CD14-positive monocyte (primary cell): ENCODE results near the gene PCED1B. TPM values are rescaled to one million over a fixed set of nuclear protein-coding genes. Genes with fewer than 3 reads are reported as not detected.

ENCODE experiments used
- DNase-seq, 3 donors: peaks; one replicate each; pipeline ENCODE4 v3.0.0-alpha.2; 2011 to 2022
- H2AFZ ChIP-seq: 2 replicates; pipeline ENCODE4 v1.6.0; 2012; ENCODE audit warnings: mild to moderate bottlenecking, low read depth, low read length, inconsistent platforms; ENCODE audit not compliant: insufficient read depth, poor library complexity, severe bottlenecking
- H3K27ac ChIP-seq, 2 donors: 1 replicate in 1 of 2; 2 replicates in 1 of 2; pipeline ENCODE4 v1.5.1; 2012 to 2013; ENCODE audit warnings: low read length in 2 of 2, control low read depth in 1 of 2, inconsistent platforms in 1 of 2, low read depth in 1 of 2, mild to moderate bottlenecking in 1 of 2
- H3K27me3 ChIP-seq, 2 donors: one replicate each; pipeline versions ENCODE4 v1.6.0 to v1.6.1; 2011 to 2013; ENCODE audit warnings: low read length in 2 of 2; ENCODE audit not compliant: control insufficient read depth in 2 of 2, insufficient read depth in 2 of 2
- H3K36me3 ChIP-seq, 2 donors: replicated peaks in 1 of 2; 1 replicate in 1 of 2; 2 replicates in 1 of 2; pipeline versions ENCODE4 v1.5.1 to v1.6.1; 2012 to 2013; ENCODE audit warnings: low read length in 2 of 2, control low read depth in 1 of 2, inconsistent platforms in 1 of 2, mild to moderate bottlenecking in 1 of 2; ENCODE audit not compliant: insufficient read depth in 2 of 2, control insufficient read depth in 1 of 2
- H3K4me1 ChIP-seq, 2 donors: 1 replicate in 1 of 2; 2 replicates in 1 of 2; pipeline versions ENCODE4 v1.5.1 to v1.6.1; 2012 to 2013; ENCODE audit warnings: low read length in 2 of 2, control low read depth in 1 of 2, inconsistent platforms in 1 of 2, mild to moderate bottlenecking in 1 of 2, moderate library complexity in 1 of 2; ENCODE audit not compliant: insufficient read depth in 2 of 2, control insufficient read depth in 1 of 2
- H3K4me2 ChIP-seq: replicated peaks from 2 replicates; pipeline ENCODE3; 2012; ENCODE audit warnings: low read length, moderate library complexity, mild to moderate bottlenecking; ENCODE audit not compliant: poor library complexity, severe bottlenecking; ENCODE audit errors: extremely low read depth
- H3K4me3 ChIP-seq, 3 experiments: fragments of 200-600 bp in 1 of 3; sonication (generic) in 1 of 3; replicated peaks in 1 of 3; 1 replicate in 2 of 3; 2 replicates in 1 of 3; pipeline ENCODE4 v1.5.1; 2011 to 2013; ENCODE audit warnings: low read length in 3 of 3, mild to moderate bottlenecking in 3 of 3, control low read depth in 2 of 3, low read depth in 2 of 3, inconsistent platforms in 1 of 3, moderate library complexity in 1 of 3
- H3K79me2 ChIP-seq: 2 replicates; pipeline ENCODE4 v1.6.0; 2012; ENCODE audit warnings: mild to moderate bottlenecking, control low read depth, inconsistent platforms, low read length, moderate library complexity; ENCODE audit not compliant: insufficient read depth
- H3K9ac ChIP-seq: 2 replicates; pipeline ENCODE4 v1.6.0; 2017; ENCODE audit warnings: low read length, mild to moderate bottlenecking; ENCODE audit not compliant: insufficient read depth, poor library complexity, severe bottlenecking
- H3K9me3 ChIP-seq, 2 donors: replicated peaks in 1 of 2; 1 replicate in 1 of 2; 2 replicates in 1 of 2; pipeline versions ENCODE4 v1.5.1 to v1.6.1; 2012 to 2013; ENCODE audit warnings: low read length in 2 of 2, control low read depth in 1 of 2; ENCODE audit not compliant: control insufficient read depth in 1 of 2, insufficient read depth in 1 of 2
- H4K20me1 ChIP-seq: 2 replicates; pipeline ENCODE4 v1.6.0; 2012; ENCODE audit warnings: mild to moderate bottlenecking, low read length, control low read depth, moderate library complexity; ENCODE audit not compliant: insufficient read depth
- H3K27ac Mint-ChIP-seq, 7 donors: one replicate each; pipeline ENCODE4 v1.8.0; 2020; ENCODE audit warnings: mild to moderate bottlenecking in 7 of 7, mixed read lengths in 7 of 7, moderate library complexity in 6 of 7, inconsistent platforms in 2 of 7
- H3K27me3 Mint-ChIP-seq, 3 donors: one replicate each; pipeline ENCODE4 v1.8.0; 2021 to 2022; ENCODE audit warnings: low read depth in 3 of 3, mild to moderate bottlenecking in 3 of 3, mixed read lengths in 3 of 3, moderate library complexity in 3 of 3, inconsistent platforms in 1 of 3
- H3K36me3 Mint-ChIP-seq, 2 donors: one replicate each; pipeline ENCODE4 v1.8.0; 2020; ENCODE audit warnings: mixed read lengths in 2 of 2, inconsistent platforms in 1 of 2, mild to moderate bottlenecking in 1 of 2
- H3K4me1 Mint-ChIP-seq: one replicate; pipeline ENCODE4 v1.8.0; 2020; ENCODE audit warnings: mild to moderate bottlenecking, mixed read lengths
- H3K4me3 Mint-ChIP-seq, 2 donors: one replicate each; pipeline ENCODE4 v1.8.0; 2020; ENCODE audit warnings: mild to moderate bottlenecking in 2 of 2, mixed read lengths in 2 of 2, moderate library complexity in 1 of 2
- H3K9me3 Mint-ChIP-seq, 7 donors: one replicate each; pipeline ENCODE4 v1.8.0; 2020 to 2022; ENCODE audit warnings: mixed read lengths in 7 of 7, mild to moderate bottlenecking in 6 of 7, moderate library complexity in 6 of 7, inconsistent platforms in 2 of 7
- WGBS: methylation state at CpG from one replicate; pipeline ENCODE4 v1.1.5; 2013; ENCODE audit warnings: missing lambda C conversion rate; ENCODE audit not compliant: insufficient coverage; 5-methylcytosine and 5-hydroxymethylcytosine counted together
- intact Hi-C, 2 donors: fragments of 100-400 bp; cut with micrococcal nuclease; formaldehyde crosslinking; loops; one replicate each; pipeline versions ENCODE4 v1.15.0 to v1.15.1; 2023
- polyA plus RNA-seq, 3 donors: library from polyadenylated mRNA; depleted of rRNA in 1 of 3; unstranded in 2 of 3; stranded (reverse) in 1 of 3; fragments of 300-500 nt in 2 of 3; fragments of >200 nt in 1 of 3; fragmentation: Illumina TruSeq in 2 of 3; gene quantifications; 1 replicate in 2 of 3; 2 replicates in 1 of 3; pipeline ENCODE4 v1.2.3, GENCODE V29; 2012 to 2021
- TF ChIP-seq, protein P1 (sequence below): fragments of 200-600 bp; IDR thresholded peaks from one replicate; pipeline ENCODE4 v1.8.0; 2022; ENCODE audit warnings: antibody characterized with exemption, mild to moderate bottlenecking

Gene PCED1B
- polyA plus RNA-seq, 3 donors, result 0.10 to 0.65 TPM; not detected in 1

- Mint-ChIP-seq H3K9me3 (peaks cover 2 to 25% (median 14%) of the 10 kb centered on the region in 7 donors), H3K27ac (no peak overlapping the region), H3K27me3 (peaks cover 0 to 2% (median 1%) of the 10 kb centered on the region in 3 donors), H3K4me3 (no peak overlapping the region), H3K4me1 (peaks cover 4% of the 10 kb centered on the region), H3K36me3 (peaks cover 13 to 14% of the 10 kb centered on the region in 2 donors)
- no peak overlapping the region for H3K4me2 ChIP-seq
- no peaks in the 10 kb centered on the region for H4K20me1 ChIP-seq
- no peak overlapping the region for H3K4me3 ChIP-seq
- no peaks in the 10 kb centered on the region for H3K36me3 ChIP-seq
- intact Hi-C loops, result no loop called here
- no peak for DNase-seq
- H3K9ac ChIP-seq, result no peak overlapping the region
- peaks cover 13 to 20% of the 10 kb centered on the region in 2 donors for H3K9me3 ChIP-seq
- no peak overlapping the region for H3K27ac ChIP-seq
- H3K4me1 ChIP-seq, result no peaks in the 10 kb centered on the region
- no peaks in the 10 kb centered on the region for H3K27me3 ChIP-seq
- no peaks in the 10 kb centered on the region for H3K79me2 ChIP-seq
- WGBS, result 98% methylated on average over 45 of the region's 48 CpGs
- H2AFZ ChIP-seq, result no peak overlapping the region
- TF ChIP-seq, protein P1, sequence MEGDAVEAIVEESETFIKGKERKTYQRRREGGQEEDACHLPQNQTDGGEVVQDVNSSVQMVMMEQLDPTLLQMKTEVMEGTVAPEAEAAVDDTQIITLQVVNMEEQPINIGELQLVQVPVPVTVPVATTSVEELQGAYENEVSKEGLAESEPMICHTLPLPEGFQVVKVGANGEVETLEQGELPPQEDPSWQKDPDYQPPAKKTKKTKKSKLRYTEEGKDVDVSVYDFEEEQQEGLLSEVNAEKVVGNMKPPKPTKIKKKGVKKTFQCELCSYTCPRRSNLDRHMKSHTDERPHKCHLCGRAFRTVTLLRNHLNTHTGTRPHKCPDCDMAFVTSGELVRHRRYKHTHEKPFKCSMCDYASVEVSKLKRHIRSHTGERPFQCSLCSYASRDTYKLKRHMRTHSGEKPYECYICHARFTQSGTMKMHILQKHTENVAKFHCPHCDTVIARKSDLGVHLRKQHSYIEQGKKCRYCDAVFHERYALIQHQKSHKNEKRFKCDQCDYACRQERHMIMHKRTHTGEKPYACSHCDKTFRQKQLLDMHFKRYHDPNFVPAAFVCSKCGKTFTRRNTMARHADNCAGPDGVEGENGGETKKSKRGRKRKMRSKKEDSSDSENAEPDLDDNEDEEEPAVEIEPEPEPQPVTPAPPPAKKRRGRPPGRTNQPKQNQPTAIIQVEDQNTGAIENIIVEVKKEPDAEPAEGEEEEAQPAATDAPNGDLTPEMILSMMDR, result no peak
These were observed 156.0 kb downstream of the PCED1B start for GRCh38 chr12:47235258-47236040.

DNA sequence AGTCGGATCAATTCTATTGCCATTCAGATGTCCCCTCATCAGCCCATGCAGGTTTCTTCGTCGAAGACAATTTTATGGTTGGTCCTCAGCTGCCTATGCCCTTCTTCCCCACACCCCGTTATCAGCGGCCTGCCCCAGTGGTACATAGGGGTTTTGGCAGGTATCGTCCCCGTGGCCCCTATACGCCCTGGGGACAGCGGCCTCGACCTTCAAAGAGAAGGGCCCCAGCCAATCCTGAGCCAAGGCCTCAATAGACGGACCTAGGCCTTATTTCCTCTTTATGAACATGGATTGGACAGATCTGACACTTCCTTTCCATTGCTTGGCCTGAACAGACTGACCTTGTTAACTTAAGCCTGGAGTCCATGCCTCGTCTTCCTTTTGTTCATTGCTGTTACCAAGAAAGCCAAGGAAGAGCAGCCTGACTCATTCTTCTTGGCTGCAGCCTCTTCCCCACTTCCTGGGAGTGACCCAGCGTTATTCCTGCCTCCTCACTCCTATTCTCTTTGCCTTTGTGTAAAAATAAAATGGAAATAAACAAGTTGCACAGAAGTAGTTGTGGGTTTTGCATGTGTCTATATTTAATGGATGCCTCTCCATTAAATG lies 156.8 kb downstream of the PCED1B start:
- no peak overlapping the region for H3K4me3 ChIP-seq
- H3K4me1 Mint-ChIP-seq, result peaks cover 4% of the 10 kb centered on the region
- no peak overlapping the region for H3K4me2 ChIP-seq
- peak overlapping the region in 1 of 7 donors; percentile 26 for H3K27ac Mint-ChIP-seq
- H3K9me3 Mint-ChIP-seq, result peaks cover 2 to 25% (median 14%) of the 10 kb centered on the region in 7 donors
- no peak for DNase-seq
- H3K79me2 ChIP-seq, result no peaks in the 10 kb centered on the region
- WGBS, result 86% methylated on average over 7 of the region's 13 CpGs
- peaks cover 13 to 20% of the 10 kb centered on the region in 2 donors for H3K9me3 ChIP-seq
- intact Hi-C loops, result no loop called here
- H3K27me3 ChIP-seq, result no peaks in the 10 kb centered on the region
- peaks cover 11 to 14% of the 10 kb centered on the region in 2 donors for H3K36me3 Mint-ChIP-seq
- no peak overlapping the region for H2AFZ ChIP-seq
- H3K36me3 ChIP-seq, result no peaks in the 10 kb centered on the region
- H3K27ac ChIP-seq, result no peak overlapping the region
- TF ChIP-seq, protein P1, result no peak
- no peak overlapping the region for H3K4me3 Mint-ChIP-seq
- H4K20me1 ChIP-seq, result no peaks in the 10 kb centered on the region
- H3K4me1 ChIP-seq, result no peaks in the 10 kb centered on the region
- peaks cover 0 to 2% (median 1%) of the 10 kb centered on the region in 3 donors for H3K27me3 Mint-ChIP-seq
- H3K9ac ChIP-seq, result no peak overlapping the region
